ENCODE results near the gene DNAH17.
"Not testable (repeated sequence)": the region's sequence is repeated elsewhere in the genome, so short reads cannot be mapped to it uniquely, and the experiment has no call there.

The DNAH17 gene

GRCh38 chr17:78476149-78476548 is 101.0 kb downstream of the DNAH17 start:
- no peak for DNase-seq (ENCODE audit: low spot score)

- DNase-seq (ENCODE audit: low spot score) = no peak
Observed at GRCh38 chr17:78475211-78475610, 102.0 kb downstream of the DNAH17 start.

- DNase-seq (ENCODE audit: low spot score) = no peak
Observed at GRCh38 chr17:78474614-78475146, 102.5 kb downstream of the DNAH17 start.

- no peak for DNase-seq (ENCODE audit: low spot score)
Observed at GRCh38 chr17:78473951-78474613, 103.1 kb downstream of the DNAH17 start.

GRCh38 chr17:78472035-78472905 is 104.9 kb downstream of the DNAH17 start:
- no peak for DNase-seq (ENCODE audit: low spot score)

- no peak for DNase-seq (ENCODE audit: low spot score)
Observed at GRCh38 chr17:78471635-78472034, 105.6 kb downstream of the DNAH17 start.

- DNase-seq (ENCODE audit: low spot score) = no peak
Observed at GRCh38 chr17:78469443-78469842, 107.8 kb downstream of the DNAH17 start.

GRCh38 chr17:78468366-78468765 is 108.8 kb downstream of the DNAH17 start:
- no peak for DNase-seq (ENCODE audit: low spot score)

- no peak for DNase-seq (ENCODE audit: low spot score)
Observed at GRCh38 chr17:78466786-78467715, 110.1 kb downstream of the DNAH17 start.

- not testable (repeated sequence) for DNase-seq (ENCODE audit: low spot score)
Observed at GRCh38 chr17:78466109-78466785, 110.9 kb downstream of the DNAH17 start.

- DNase-seq (ENCODE audit: low spot score) = no peak
Observed at GRCh38 chr17:78462148-78462547, 115.0 kb downstream of the DNAH17 start.

- DNase-seq (ENCODE audit: low spot score) = no peak
Observed at GRCh38 chr17:78461799-78462053, 115.5 kb downstream of the DNAH17 start.

- DNase-seq (ENCODE audit: low spot score) = no peak
Observed at GRCh38 chr17:78460951-78461798, 116.0 kb downstream of the DNAH17 start.

- no peak for DNase-seq (ENCODE audit: low spot score)
Observed at GRCh38 chr17:78460176-78460675, 117.0 kb downstream of the DNAH17 start.

GRCh38 chr17:78459696-78460095 is 117.5 kb downstream of the DNAH17 start:
- no peak for DNase-seq (ENCODE audit: low spot score)

GRCh38 chr17:78458736-78459335 is 118.4 kb downstream of the DNAH17 start:
- no peak for DNase-seq (ENCODE audit: low spot score)

GRCh38 chr17:78458091-78458490 is 119.1 kb downstream of the DNAH17 start:
- no peak for DNase-seq (ENCODE audit: low spot score)

- no peak for DNase-seq (ENCODE audit: low spot score)
Observed at GRCh38 chr17:78454346-78454745, 122.8 kb downstream of the DNAH17 start.

- DNase-seq (ENCODE audit: low spot score) = no peak
Observed at GRCh38 chr17:78451753-78452152, 125.4 kb downstream of the DNAH17 start.

- no peak for DNase-seq (ENCODE audit: low spot score)
Observed at GRCh38 chr17:78450696-78451345, 126.4 kb downstream of the DNAH17 start.

Measured in CD4-positive, alpha-beta T cell treated with Interleukin-6 at 100 ng/mL for 8 hours (primary cell).